H1 (cell line): ENCODE data around the gene SMARCA2. TPM values are rescaled to one million over a fixed set of nuclear protein-coding genes. Genes with fewer than 3 reads are reported as not detected.

Source experiments
- CTCF ChIA-PET: fragments of 300-600 bp; sonication (Branson Sonifier 250); formaldehyde crosslinking; loops from one replicate; lab custom pipeline; 2021; ENCODE audit not compliant: partially characterized antibody; lab: Charles Lee
- POLR2A ChIA-PET: fragments of 300-600 bp; sonication (Branson Sonifier 250); formaldehyde crosslinking; loops from one replicate; lab custom pipeline; 2021; ENCODE audit warnings: inconsistent platforms; ENCODE audit not compliant: partially characterized antibody; lab: Charles Lee
- DNase-seq, 2 experiments: peaks; one replicate each; pipeline versions ENCODE4 v3.0.0 to v3.0.0-alpha.2; 2010 to 2022; ENCODE audit warnings: low spot score in 2 of 2, low read depth in 1 of 2, mixed read lengths in 1 of 2
- FAIRE-seq: peaks from 2 replicates; lab custom pipeline; 2011; peaks lifted over from hg19 to GRCh38; lab: Jason Lieb, UNC
- H2AFZ ChIP-seq: 2 replicates; pipeline ENCODE4 v1.8.1; 2012; ENCODE audit warnings: low read length, inconsistent platforms
- H2AK5ac ChIP-seq: 2 replicates; pipeline ENCODE4 v1.6.1; 2013; ENCODE audit warnings: low read depth, low read length
- H2BK120ac ChIP-seq: replicated peaks from 2 replicates; pipeline ENCODE3; 2013; ENCODE audit warnings: low read depth, low read length, inconsistent platforms
- H2BK12ac ChIP-seq: 2 replicates; pipeline ENCODE4 v1.6.1; 2013; ENCODE audit warnings: low read depth, low read length
- H2BK15ac ChIP-seq: 2 replicates; pipeline ENCODE4 v1.6.1; 2013; ENCODE audit warnings: low read length
- H2BK20ac ChIP-seq: 2 replicates; pipeline ENCODE4 v1.6.1; 2013; ENCODE audit warnings: low read length
- H2BK5ac ChIP-seq: 2 replicates; pipeline ENCODE4 v1.6.1; 2013; ENCODE audit warnings: low read depth, low read length
- H3K14ac ChIP-seq: 2 replicates; pipeline ENCODE4 v1.6.1; 2013; ENCODE audit warnings: inconsistent platforms; ENCODE audit not compliant: insufficient read length
- H3K18ac ChIP-seq: 2 replicates; pipeline ENCODE4 v1.6.1; 2013; ENCODE audit warnings: low read length; ENCODE audit errors: extremely low read depth
- H3K23ac ChIP-seq: 2 replicates; pipeline ENCODE4 v1.6.1; 2013; ENCODE audit warnings: inconsistent platforms; ENCODE audit not compliant: insufficient read length
- H3K23me2 ChIP-seq: 2 replicates; pipeline ENCODE4 v1.6.1; 2013; ENCODE audit warnings: low read depth, low read length
- H3K27ac ChIP-seq: 2 replicates; pipeline ENCODE4 v1.6.1; 2011; ENCODE audit warnings: low read depth, low read length, inconsistent platforms
- H3K27me3 ChIP-seq, 4 experiments: replicated peaks in 1 of 4; 1 replicate in 1 of 4; 2 replicates in 3 of 4; pipeline versions ENCODE4 v1.6.1 to v1.8.1; 2011 to 2013; ENCODE audit warnings: low read length in 3 of 4, mild to moderate bottlenecking in 3 of 4, inconsistent platforms in 2 of 4, mixed read lengths in 2 of 4, moderate library complexity in 1 of 4; ENCODE audit not compliant: control insufficient read depth in 3 of 4, insufficient read depth in 3 of 4; ENCODE audit errors: extremely low read depth in 1 of 4
- H3K36me3 ChIP-seq, 4 experiments: 2 replicates each; pipeline versions ENCODE4 v1.6.1 to v1.8.1; 2011 to 2013; ENCODE audit warnings: mild to moderate bottlenecking in 4 of 4, low read length in 3 of 4, moderate library complexity in 2 of 4, control low read depth in 1 of 4, inconsistent platforms in 1 of 4; ENCODE audit not compliant: insufficient read depth in 4 of 4, control insufficient read depth in 2 of 4
- H3K4ac ChIP-seq: replicated peaks from 2 replicates; pipeline ENCODE3; 2013; ENCODE audit warnings: low read length, low read depth, mixed read lengths, inconsistent platforms; ENCODE audit not compliant: insufficient read length
- H3K4me1 ChIP-seq, 4 experiments: replicated peaks in 1 of 4; 1 replicate in 1 of 4; 2 replicates in 3 of 4; pipeline versions ENCODE4 v1.6.1 to v1.8.1; 2011 to 2013; ENCODE audit warnings: low read length in 3 of 4, inconsistent platforms in 2 of 4, mixed read lengths in 1 of 4; ENCODE audit not compliant: insufficient read depth in 4 of 4, control insufficient read depth in 3 of 4
- H3K4me2 ChIP-seq, 2 experiments: 2 replicates each; pipeline versions ENCODE4 v1.6.1 to v1.8.1; 2011 to 2013; ENCODE audit warnings: low read depth in 2 of 2, low read length in 2 of 2, control low read depth in 1 of 2, inconsistent platforms in 1 of 2, mild to moderate bottlenecking in 1 of 2; ENCODE audit not compliant: insufficient read depth in 1 of 2
- H3K4me3 ChIP-seq, 4 experiments: fragments of 200-600, 300-600 bp in 1 of 4; sonication (generic), shearing (Covaris generic), sonication (Bioruptor Twin) in 1 of 4; 2 replicates each; pipeline versions ENCODE4 v1.5.1 to v1.8.1; 2011 to 2016; ENCODE audit warnings: low read length in 4 of 4, low read depth in 3 of 4, control low read depth in 2 of 4, inconsistent platforms in 2 of 4, mild to moderate bottlenecking in 2 of 4, mixed read lengths in 1 of 4, moderate library complexity in 1 of 4; ENCODE audit not compliant: insufficient read depth in 2 of 4; ENCODE audit errors: extremely low read depth in 1 of 4
- H3K56ac ChIP-seq: replicated peaks from 2 replicates; pipeline ENCODE3; 2013; ENCODE audit warnings: low read depth, mild to moderate bottlenecking, mixed read lengths, low read length, inconsistent platforms; ENCODE audit not compliant: insufficient read length
- H3K79me1 ChIP-seq: 2 replicates; pipeline ENCODE4 v1.6.1; 2013; ENCODE audit warnings: low read depth, low read length, control low read depth
- H3K79me2 ChIP-seq, 2 experiments: 2 replicates each; pipeline versions ENCODE4 v1.6.1 to v1.8.1; 2012 to 2013; ENCODE audit warnings: low read length in 2 of 2, mild to moderate bottlenecking in 2 of 2, inconsistent platforms in 1 of 2; ENCODE audit not compliant: insufficient read depth in 2 of 2, control insufficient read depth in 1 of 2
- H3K9ac ChIP-seq, 4 experiments: replicated peaks in 1 of 4; 1 replicate in 1 of 4; 2 replicates in 3 of 4; pipeline versions ENCODE4 v1.6.1 to v1.8.1; 2011 to 2013; ENCODE audit warnings: low read depth in 3 of 4, low read length in 3 of 4, control low read depth in 2 of 4, mild to moderate bottlenecking in 2 of 4, moderate library complexity in 2 of 4, inconsistent platforms in 1 of 4; ENCODE audit errors: extremely low read depth in 1 of 4
- H3K9me3 ChIP-seq, 2 experiments: 2 replicates each; pipeline versions ENCODE4 v1.6.1 to v1.8.1; 2012 to 2013; ENCODE audit warnings: mild to moderate bottlenecking in 2 of 2, moderate library complexity in 2 of 2, control low read depth in 1 of 2, inconsistent platforms in 1 of 2, low read depth in 1 of 2, low read length in 1 of 2, mixed read lengths in 1 of 2; ENCODE audit not compliant: insufficient read depth in 2 of 2
- H4K20me1 ChIP-seq, 2 experiments: replicated peaks in 1 of 2; 2 replicates each; pipeline versions ENCODE3 to v1.8.1; 2011 to 2013; ENCODE audit warnings: inconsistent platforms in 2 of 2, low read length in 2 of 2, mild to moderate bottlenecking in 1 of 2; ENCODE audit not compliant: insufficient read depth in 2 of 2, control insufficient read depth in 1 of 2
- H4K5ac ChIP-seq: 2 replicates; pipeline ENCODE4 v1.6.1; 2013; ENCODE audit warnings: low read length, low read depth, mixed read lengths, inconsistent platforms; ENCODE audit not compliant: insufficient read length
- H4K8ac ChIP-seq: 2 replicates; pipeline ENCODE4 v1.8.0; 2013; ENCODE audit warnings: mild to moderate bottlenecking, moderate library complexity, low read length, inconsistent platforms; ENCODE audit not compliant: insufficient read depth; ENCODE audit errors: extremely low read depth
- H4K91ac ChIP-seq: replicated peaks from 2 replicates; pipeline ENCODE3; 2013; ENCODE audit warnings: low read length, mixed read lengths, inconsistent platforms; ENCODE audit not compliant: insufficient read length
- BACH1 ChIP-seq: IDR thresholded peaks from 2 replicates; pipeline ENCODE4 v1.6.1; 2012; ENCODE audit warnings: low read length, improper control_type of control experiment
- FOSL1 ChIP-seq: IDR thresholded peaks from 2 replicates; pipeline ENCODE4 v1.6.1; 2011; ENCODE audit warnings: mild to moderate bottlenecking, low read depth, low read length, moderate library complexity; ENCODE audit not compliant: insufficient read depth
- JUND ChIP-seq: IDR thresholded peaks from 2 replicates; pipeline ENCODE4 v1.6.1; 2011; ENCODE audit warnings: mild to moderate bottlenecking, improper control_type of control experiment, low read length
- KDM4A ChIP-seq: IDR thresholded peaks from one replicate; pipeline ENCODE4 v1.7.1; 2012; ENCODE audit warnings: low read depth, mild to moderate bottlenecking, moderate library complexity, low read length, inconsistent platforms; ENCODE audit not compliant: severe bottlenecking
- MAFK ChIP-seq: IDR thresholded peaks from 2 replicates; pipeline ENCODE4 v1.6.1; 2012; ENCODE audit warnings: low read depth, mild to moderate bottlenecking, improper control_type of control experiment, low read length
- POU5F1 ChIP-seq: IDR thresholded peaks from 2 replicates; pipeline ENCODE4 v1.6.1; 2011; ENCODE audit warnings: low read depth, mild to moderate bottlenecking, low read length, moderate library complexity
- RBBP5 ChIP-seq: IDR thresholded peaks from 2 replicates; pipeline ENCODE4 v1.7.1; 2012; ENCODE audit warnings: low read depth, mild to moderate bottlenecking, inconsistent platforms, low read length, moderate library complexity, borderline replicate concordance
- RXRA ChIP-seq: IDR thresholded peaks from 2 replicates; pipeline ENCODE4 v1.6.1; 2011; ENCODE audit warnings: low read depth, mild to moderate bottlenecking, low read length, moderate library complexity; ENCODE audit not compliant: insufficient read depth
- SP2 ChIP-seq: IDR thresholded peaks from 2 replicates; pipeline ENCODE4 v1.6.1; 2012; ENCODE audit warnings: mild to moderate bottlenecking, low read length, inconsistent platforms
- WGBS, 2 experiments: shearing (Covaris generic) in 1 of 2; methylation state at CpG; one replicate each; pipeline versions ENCODE4 v1.1.6 to v1.1.7; 2013 to 2015; ENCODE audit warnings: low lambda C conversion rate in 2 of 2, mixed read lengths in 2 of 2, inconsistent platforms in 1 of 2, low coverage in 1 of 2, missing lambda C conversion rate in 1 of 2; ENCODE audit not compliant: insufficient replicate concordance in 2 of 2, insufficient coverage in 1 of 2, insufficient read length in 1 of 2; ENCODE audit errors: extremely low coverage in 1 of 2, missing lambda C conversion rate in 1 of 2; 5-methylcytosine and 5-hydroxymethylcytosine counted together
- polyA plus RNA-seq, 7 experiments: library from polyadenylated mRNA; depleted of rRNA in 3 of 7; stranded (reverse) in 5 of 7; unstranded in 2 of 7; fragments of >200 nt in 5 of 7; fragments of 200-250 nt in 2 of 7; gene quantifications; 1 replicate in 5 of 7; 2 replicates in 1 of 7; 4 replicates in 1 of 7; pipeline versions ENCODE4 v1.2.1 to v1.2.3, GENCODE V29; 2011 to 2013; ENCODE audit warnings: missing spikeins in 2 of 7, mixed read lengths in 2 of 7
- total RNA-seq: library from RNA; stranded (reverse); fragmentation: NEBNext Ultra II Directional; extraction: Animal tissue kit (Norgen Biotek cat#: 25700); gene quantifications from 2 replicates; pipeline ENCODE4 v1.2.1, GENCODE V29; 2021
- TF ChIP-seq, protein P1 (sequence below): IDR thresholded peaks from 2 replicates; pipeline ENCODE4 v1.6.1; 2012; ENCODE audit warnings: inconsistent platforms
- TF ChIP-seq, protein P2 (sequence below): IDR thresholded peaks from 2 replicates; pipeline ENCODE4 v1.6.1; 2012; ENCODE audit warnings: low read length, inconsistent platforms
- TF ChIP-seq, protein P3 (sequence below): IDR thresholded peaks from 2 replicates; pipeline ENCODE4 v1.6.1; 2012; ENCODE audit warnings: inconsistent platforms

Gene SMARCA2
- total and polyA plus RNA-seq, 2 of the 8 experiments (the other 6 are each of a cell fraction or from before 2014, with no cell fraction given), result 6.3 to 21.7 TPM

DNA sequence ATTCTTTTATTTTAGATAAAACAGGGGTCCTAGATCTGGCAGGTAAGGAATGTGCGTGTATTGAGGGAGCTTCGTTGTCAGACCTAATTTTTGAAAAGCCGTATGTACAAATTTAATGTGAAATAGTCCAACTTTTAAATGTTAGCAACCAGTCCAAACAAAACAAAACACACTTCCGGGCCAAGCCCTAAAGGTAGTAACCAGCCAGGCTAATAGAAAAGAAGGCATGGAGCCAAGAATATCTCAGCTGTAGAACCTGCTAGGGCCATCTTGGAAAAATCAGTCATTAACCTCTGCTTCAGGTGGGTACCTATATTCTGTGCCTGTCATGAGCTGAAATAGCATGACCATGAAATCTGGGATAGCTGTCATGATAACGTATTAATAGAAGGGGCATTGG is 71.0 kb downstream of the SMARCA2 start:
- Histone ChIP-seq H2AK5ac (no peak overlapping the region), H2AFZ (no peak overlapping the region), H3K23ac (no peak overlapping the region), H2BK15ac (no peak overlapping the region), H3K56ac (no peak overlapping the region), H3K18ac (no peak overlapping the region), H3K4ac (no peak overlapping the region), H2BK12ac (no peak overlapping the region), H3K4me2 (no peak overlapping the region), H4K8ac (no peak overlapping the region), H2BK120ac (no peak overlapping the region), H3K27ac (no peak overlapping the region), H3K14ac (no peak overlapping the region), H4K91ac (no peak overlapping the region), H3K4me1 (no peaks in the 10 kb centered on the region), H4K5ac (no peak overlapping the region), H2BK5ac (no peak overlapping the region), H3K36me3 (no peaks in the 10 kb centered on the region), H3K79me1 (no peaks in the 10 kb centered on the region), H3K23me2 (no peaks in the 10 kb centered on the region; the same call in 1 of the 2 replicates), H3K27me3 (no peaks in the 10 kb centered on the region), H3K4me3 (no peak overlapping the region), H3K79me2 (no peaks in the 10 kb centered on the region), H4K20me1 (no peaks in the 10 kb centered on the region), H3K9ac (no peak overlapping the region), H3K9me3 (no peaks in the 10 kb centered on the region), H2BK20ac (no peak overlapping the region)
- ChIA-PET POLR2A (no interaction called here), CTCF (interaction anchor here (1.3 to 3.5 kb wide), 7 partner anchors 12 to 164 kb away, joined by 5 to 22 read pairs (median 7); no protein-coding TSS in a partner anchor)
- WGBS, 2 experiments, result 91% methylated on average over 5 of the region's 5 CpGs; no CpG with 5 or more reads in 1 of the 2 experiments
- DNase-seq, result no peak
- no peak for FAIRE-seq
- TF ChIP-seq, protein P1, sequence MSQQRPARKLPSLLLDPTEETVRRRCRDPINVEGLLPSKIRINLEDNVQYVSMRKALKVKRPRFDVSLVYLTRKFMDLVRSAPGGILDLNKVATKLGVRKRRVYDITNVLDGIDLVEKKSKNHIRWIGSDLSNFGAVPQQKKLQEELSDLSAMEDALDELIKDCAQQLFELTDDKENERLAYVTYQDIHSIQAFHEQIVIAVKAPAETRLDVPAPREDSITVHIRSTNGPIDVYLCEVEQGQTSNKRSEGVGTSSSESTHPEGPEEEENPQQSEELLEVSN, result no peak
- TF ChIP-seq RXRA, result no peak
- TF ChIP-seq, protein P2, sequence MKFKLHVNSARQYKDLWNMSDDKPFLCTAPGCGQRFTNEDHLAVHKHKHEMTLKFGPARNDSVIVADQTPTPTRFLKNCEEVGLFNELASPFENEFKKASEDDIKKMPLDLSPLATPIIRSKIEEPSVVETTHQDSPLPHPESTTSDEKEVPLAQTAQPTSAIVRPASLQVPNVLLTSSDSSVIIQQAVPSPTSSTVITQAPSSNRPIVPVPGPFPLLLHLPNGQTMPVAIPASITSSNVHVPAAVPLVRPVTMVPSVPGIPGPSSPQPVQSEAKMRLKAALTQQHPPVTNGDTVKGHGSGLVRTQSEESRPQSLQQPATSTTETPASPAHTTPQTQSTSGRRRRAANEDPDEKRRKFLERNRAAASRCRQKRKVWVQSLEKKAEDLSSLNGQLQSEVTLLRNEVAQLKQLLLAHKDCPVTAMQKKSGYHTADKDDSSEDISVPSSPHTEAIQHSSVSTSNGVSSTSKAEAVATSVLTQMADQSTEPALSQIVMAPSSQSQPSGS, result no peak
- TF ChIP-seq, protein P3, sequence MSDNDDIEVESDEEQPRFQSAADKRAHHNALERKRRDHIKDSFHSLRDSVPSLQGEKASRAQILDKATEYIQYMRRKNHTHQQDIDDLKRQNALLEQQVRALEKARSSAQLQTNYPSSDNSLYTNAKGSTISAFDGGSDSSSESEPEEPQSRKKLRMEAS, result no peak
- TF ChIP-seq POU5F1, result no peak
- TF ChIP-seq JUND, result no peak
- TF ChIP-seq FOSL1, result no peak
- no peak for TF ChIP-seq BACH1
- TF ChIP-seq KDM4A, result no peak
- no peak for TF ChIP-seq RBBP5
- no peak for TF ChIP-seq SP2
- no peak for TF ChIP-seq MAFK
